GM23338 (cell line): ENCODE measurements around the gene RPS6KB1. TPM values are rescaled to one million over a fixed set of nuclear protein-coding genes. Genes with fewer than 3 reads are reported as not detected.

Source experiments
- ATAC-seq: fragments of 200-7000 bp; cut with Tn5 transposase; 3 replicates; pipeline ENCODE4 v1.9.1; 2020
- DNase-seq: peaks from one replicate; pipeline ENCODE4 v3.0.0-alpha.2; 2015; ENCODE audit warnings: low spot score
- H2AFZ ChIP-seq: fragments of 200-600 bp; sonication (generic); 2 replicates; pipeline ENCODE4 v1.8.0; 2016; ENCODE audit warnings: antibody characterized with exemption, mild to moderate bottlenecking, moderate library complexity
- H3F3A ChIP-seq: fragments of 200-600 bp; sonication (generic); replicated peaks from 2 replicates; pipeline ENCODE4 v1.8.0; 2017; ENCODE audit warnings: antibody characterized with exemption, mixed run types, low read depth
- H3K27ac ChIP-seq: fragments of 200-600 bp; sonication (generic); 2 replicates; pipeline ENCODE4 v1.6.1; 2016; ENCODE audit warnings: low read depth
- H3K27me3 ChIP-seq: fragments of 200-600 bp; sonication (generic); 2 replicates; pipeline ENCODE4 v1.8.0; 2016; ENCODE audit warnings: mild to moderate bottlenecking, mixed run types, moderate library complexity; ENCODE audit not compliant: insufficient read depth
- H3K36me3 ChIP-seq: fragments of 200-600 bp; sonication (generic); 2 replicates; pipeline ENCODE4 v1.8.0; 2016; ENCODE audit warnings: mild to moderate bottlenecking; ENCODE audit not compliant: insufficient read depth
- H3K4me1 ChIP-seq: fragments of 200-600 bp; sonication (generic); 2 replicates; pipeline ENCODE4 v1.8.0; 2016; ENCODE audit warnings: mild to moderate bottlenecking, moderate library complexity; ENCODE audit not compliant: insufficient read depth
- H3K4me2 ChIP-seq: fragments of 200-600 bp; sonication (generic); 2 replicates; pipeline ENCODE4 v1.7.1; 2017; ENCODE audit warnings: mixed run types
- H3K4me3 ChIP-seq: fragments of 200-600 bp; sonication (generic); 2 replicates; pipeline ENCODE4 v1.6.1; 2016; ENCODE audit warnings: mixed run types
- H3K79me2 ChIP-seq: fragments of 200-600 bp; sonication (generic); replicated peaks from 2 replicates; pipeline ENCODE4 v1.8.0; 2017; ENCODE audit warnings: mild to moderate bottlenecking; ENCODE audit not compliant: insufficient read depth
- H3K9me2 ChIP-seq: fragments of 200-600 bp; sonication (generic); 2 replicates; pipeline ENCODE4 v1.8.0; 2017; ENCODE audit not compliant: insufficient read depth
- H4K20me1 ChIP-seq: fragments of 200-600 bp; sonication (generic); replicated peaks from 2 replicates; pipeline ENCODE4 v1.8.0; 2017; ENCODE audit warnings: mild to moderate bottlenecking; ENCODE audit not compliant: insufficient read depth
- H3K27ac Mint-ChIP-seq: 2 replicates; pipeline ENCODE4 v1.8.0; 2020; ENCODE audit warnings: inconsistent platforms, mild to moderate bottlenecking, moderate library complexity, mixed read lengths
- H3K27me3 Mint-ChIP-seq: 3 replicates; pipeline ENCODE4 v1.8.0; 2022; ENCODE audit warnings: low read depth, mild to moderate bottlenecking, moderate library complexity, mixed read lengths, inconsistent platforms; ENCODE audit not compliant: insufficient read depth, poor library complexity
- H3K36me3 Mint-ChIP-seq: 3 replicates; pipeline ENCODE4 v1.8.0; 2021; ENCODE audit warnings: low read depth, mild to moderate bottlenecking, inconsistent platforms, moderate library complexity, mixed read lengths
- H3K4me1 Mint-ChIP-seq: 3 replicates; pipeline ENCODE4 v1.8.0; 2020; ENCODE audit warnings: mild to moderate bottlenecking, inconsistent platforms, mixed read lengths
- H3K4me3 Mint-ChIP-seq: 3 replicates; pipeline ENCODE4 v1.8.0; 2021; ENCODE audit warnings: moderate library complexity, mild to moderate bottlenecking, inconsistent platforms, mixed read lengths
- H3K9me3 Mint-ChIP-seq: 3 replicates; pipeline ENCODE4 v1.8.0; 2020; ENCODE audit warnings: moderate library complexity, mild to moderate bottlenecking, inconsistent platforms, mixed read lengths
- EZH2 ChIP-seq: fragments of 200-600 bp; sonication (generic); IDR thresholded peaks from one replicate; pipeline ENCODE4 v1.8.0; 2017; ENCODE audit warnings: antibody characterized with exemption, mild to moderate bottlenecking, low read depth; ENCODE audit not compliant: unreplicated experiment
- EZH2phosphoT487 ChIP-seq: fragments of 200-600 bp; sonication (generic); IDR thresholded peaks from one replicate; pipeline ENCODE4 v1.8.1; 2018; ENCODE audit warnings: antibody characterized with exemption; ENCODE audit not compliant: unreplicated experiment
- JUNB ChIP-seq: IDR thresholded peaks from one replicate; pipeline ENCODE4 v1.6.1; 2016; ENCODE audit warnings: antibody characterized with exemption; ENCODE audit not compliant: unreplicated experiment
- NANOG ChIP-seq: IDR thresholded peaks from 2 replicates; pipeline ENCODE4 v1.6.1; 2016; ENCODE audit warnings: antibody characterized with exemption, borderline replicate concordance
- ZNF114 ChIP-seq: fragments of 250-450 bp; sonication (Bioruptor Pico); IDR thresholded peaks from 2 replicates; pipeline ENCODE4 v1.5.0; 2020; ENCODE audit warnings: mild to moderate bottlenecking, moderate library complexity
- polyA plus RNA-seq: library from polyadenylated mRNA; unstranded; fragments of >200 nt; fragmentation: Nextera tagmentation; extraction: Ambion mirVana; gene quantifications from 2 replicates; pipeline ENCODE4 v1.2.1, GENCODE V29; 2016
- total RNA-seq: library from RNA; depleted of rRNA; stranded (reverse); fragments of >200 nt; shearing (Covaris generic); gene quantifications from 2 replicates; pipeline ENCODE4 v1.2.3, GENCODE V29; 2014
- TF ChIP-seq, protein P1 (sequence below): IDR thresholded peaks from 2 replicates; pipeline ENCODE4 v1.6.1; 2016; ENCODE audit warnings: antibody characterized with exemption
- TF ChIP-seq, protein P2 (sequence below): IDR thresholded peaks from one replicate; pipeline ENCODE4 v1.6.1; 2018; ENCODE audit warnings: antibody characterized with exemption; ENCODE audit not compliant: unreplicated experiment

RPS6KB1 gene
- total and polyA plus RNA-seq, 2 experiments from 2014 or later = 19.5 to 21.7 TPM

DNA sequence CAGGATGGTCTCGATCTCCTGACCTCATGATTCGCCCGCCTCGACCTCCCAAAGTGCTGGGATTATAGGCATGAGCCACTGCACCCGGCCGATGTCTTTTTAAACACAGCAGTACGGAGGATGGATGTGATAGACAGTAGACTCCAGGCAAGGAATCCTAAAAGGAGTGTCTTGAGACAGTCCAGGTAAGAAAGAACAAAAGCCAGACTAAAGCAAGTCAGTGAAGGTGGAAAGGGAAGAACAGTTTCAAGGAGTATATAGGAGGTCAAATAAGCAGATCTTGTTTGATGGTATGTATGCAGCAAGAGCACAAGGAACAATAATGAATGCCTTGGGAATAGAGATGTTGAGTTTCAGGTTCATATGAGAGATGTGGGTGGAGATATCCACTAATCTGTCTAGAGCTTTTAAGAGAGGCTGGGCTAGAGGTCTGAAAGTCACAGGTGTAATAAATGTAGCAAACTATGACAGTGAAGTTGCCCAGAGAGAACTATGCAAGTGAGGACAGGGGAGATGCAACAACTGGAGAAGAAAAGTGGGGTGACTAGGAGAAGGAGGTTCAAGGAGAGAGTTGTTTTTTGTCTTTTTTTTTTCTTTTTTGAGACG is 4.7 kb upstream of the RPS6KB1 start:
- peaks cover 2% of the 10 kb centered on the region; the same call in 2 of the 3 replicates for H3K4me1 Mint-ChIP-seq
- Histone ChIP-seq H3K4me1 (no peaks in the 10 kb centered on the region), H3K27ac (no peak overlapping the region), H3K79me2 (peaks cover 19% of the 10 kb centered on the region), H4K20me1 (no peaks in the 10 kb centered on the region; the same call in 1 of the 2 replicates), H3K9me2 (no peaks in the 10 kb centered on the region), H3K4me3 (no peak overlapping the region), H3K4me2 (no peak overlapping the region), H3K27me3 (no peaks in the 10 kb centered on the region), H3K36me3 (peaks cover 9% of the 10 kb centered on the region), H3F3A (peaks cover 6% of the 10 kb centered on the region; the same call in 1 of the 2 replicates), H2AFZ (no peak overlapping the region)
- H3K4me3 Mint-ChIP-seq = no peak overlapping the region
- H3K27ac Mint-ChIP-seq = no peak overlapping the region
- DNase-seq = no peak
- no peaks in the 10 kb centered on the region for H3K9me3 Mint-ChIP-seq
- peaks cover 8% of the 10 kb centered on the region for H3K27me3 Mint-ChIP-seq
- TF ChIP-seq EZH2phosphoT487 (no peak), JUNB (no peak), NANOG (no peak), ZNF114 (CRISPR knock-in tag) (no peak)
- peaks cover 45% of the 10 kb centered on the region for H3K36me3 Mint-ChIP-seq
- ATAC-seq = no peak

- H3K27ac Mint-ChIP-seq = no peak overlapping the region
- H3K4me3 Mint-ChIP-seq = no peak overlapping the region; the same call in 2 of the 3 replicates
- no peak overlapping the region for H3K27ac ChIP-seq
- DNase-seq = no peak
- H3K4me3 ChIP-seq = no peak overlapping the region
- peaks cover 17% of the 10 kb centered on the region for H3K27me3 Mint-ChIP-seq
- peaks cover 3% of the 10 kb centered on the region; the same call in 1 of the 2 replicates for H3K36me3 ChIP-seq
- ATAC-seq = no peak
- peaks cover 29% of the 10 kb centered on the region for H3K36me3 Mint-ChIP-seq
- peaks cover 10% of the 10 kb centered on the region; the same call in 2 of the 3 replicates for H3K4me1 Mint-ChIP-seq
- H3K79me2 ChIP-seq = peaks cover 43% of the 10 kb centered on the region
- H3K9me2 ChIP-seq = no peaks in the 10 kb centered on the region
- peaks cover 6% of the 10 kb centered on the region; the same call in 1 of the 2 replicates for H3F3A ChIP-seq
- 0 out of 2 replicates have a peak, but pooled peaks cover 5% of the 10 kb centered on the region for H4K20me1 ChIP-seq
- no peaks in the 10 kb centered on the region for H3K9me3 Mint-ChIP-seq
- H2AFZ ChIP-seq = no peak overlapping the region
- TF ChIP-seq EZH2 = no peak
- TF ChIP-seq, protein P1, sequence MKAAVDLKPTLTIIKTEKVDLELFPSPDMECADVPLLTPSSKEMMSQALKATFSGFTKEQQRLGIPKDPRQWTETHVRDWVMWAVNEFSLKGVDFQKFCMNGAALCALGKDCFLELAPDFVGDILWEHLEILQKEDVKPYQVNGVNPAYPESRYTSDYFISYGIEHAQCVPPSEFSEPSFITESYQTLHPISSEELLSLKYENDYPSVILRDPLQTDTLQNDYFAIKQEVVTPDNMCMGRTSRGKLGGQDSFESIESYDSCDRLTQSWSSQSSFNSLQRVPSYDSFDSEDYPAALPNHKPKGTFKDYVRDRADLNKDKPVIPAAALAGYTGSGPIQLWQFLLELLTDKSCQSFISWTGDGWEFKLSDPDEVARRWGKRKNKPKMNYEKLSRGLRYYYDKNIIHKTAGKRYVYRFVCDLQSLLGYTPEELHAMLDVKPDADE = no peak
- TF ChIP-seq, protein P2, sequence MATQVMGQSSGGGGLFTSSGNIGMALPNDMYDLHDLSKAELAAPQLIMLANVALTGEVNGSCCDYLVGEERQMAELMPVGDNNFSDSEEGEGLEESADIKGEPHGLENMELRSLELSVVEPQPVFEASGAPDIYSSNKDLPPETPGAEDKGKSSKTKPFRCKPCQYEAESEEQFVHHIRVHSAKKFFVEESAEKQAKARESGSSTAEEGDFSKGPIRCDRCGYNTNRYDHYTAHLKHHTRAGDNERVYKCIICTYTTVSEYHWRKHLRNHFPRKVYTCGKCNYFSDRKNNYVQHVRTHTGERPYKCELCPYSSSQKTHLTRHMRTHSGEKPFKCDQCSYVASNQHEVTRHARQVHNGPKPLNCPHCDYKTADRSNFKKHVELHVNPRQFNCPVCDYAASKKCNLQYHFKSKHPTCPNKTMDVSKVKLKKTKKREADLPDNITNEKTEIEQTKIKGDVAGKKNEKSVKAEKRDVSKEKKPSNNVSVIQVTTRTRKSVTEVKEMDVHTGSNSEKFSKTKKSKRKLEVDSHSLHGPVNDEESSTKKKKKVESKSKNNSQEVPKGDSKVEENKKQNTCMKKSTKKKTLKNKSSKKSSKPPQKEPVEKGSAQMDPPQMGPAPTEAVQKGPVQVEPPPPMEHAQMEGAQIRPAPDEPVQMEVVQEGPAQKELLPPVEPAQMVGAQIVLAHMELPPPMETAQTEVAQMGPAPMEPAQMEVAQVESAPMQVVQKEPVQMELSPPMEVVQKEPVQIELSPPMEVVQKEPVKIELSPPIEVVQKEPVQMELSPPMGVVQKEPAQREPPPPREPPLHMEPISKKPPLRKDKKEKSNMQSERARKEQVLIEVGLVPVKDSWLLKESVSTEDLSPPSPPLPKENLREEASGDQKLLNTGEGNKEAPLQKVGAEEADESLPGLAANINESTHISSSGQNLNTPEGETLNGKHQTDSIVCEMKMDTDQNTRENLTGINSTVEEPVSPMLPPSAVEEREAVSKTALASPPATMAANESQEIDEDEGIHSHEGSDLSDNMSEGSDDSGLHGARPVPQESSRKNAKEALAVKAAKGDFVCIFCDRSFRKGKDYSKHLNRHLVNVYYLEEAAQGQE = no peak
- peaks cover 6% of the 10 kb centered on the region; the same call in 1 of the 2 replicates for H3K4me1 ChIP-seq
- no peak overlapping the region for H3K4me2 ChIP-seq
- H3K27me3 ChIP-seq = no peaks in the 10 kb centered on the region
Observed at GRCh38 chr17:59890720-59891119, 2.2 kb upstream of the RPS6KB1 start.
